ENCODE results near the gene SLC22A7. TPM values are rescaled to one million over a fixed set of nuclear protein-coding genes. Genes with fewer than 3 reads are reported as not detected.

The SLC22A7 gene
- polyA plus RNA-seq, 1 donor from 2014 or later, result 2.3 TPM

Small RNA genes lying within 50 kb of the gene (small RNA-seq; reads per million reads assigned to genes)
- gene RPL12P47, result 0 reads per million in 3 experiments

Other genes starting within 250 kb of the SLC22A7 start
- gene CUL7, start 244.4 kb upstream of the SLC22A7 start, polyA plus RNA-seq, result 25.7 and 32.2 TPM in 2 replicates
- gene MRPL2, start 238.8 kb upstream of the SLC22A7 start, polyA plus RNA-seq, result 17.2 and 22.5 TPM in 2 replicates
- gene KLC4, start 238.6 kb upstream of the SLC22A7 start, polyA plus RNA-seq, result 74.0 and 75.3 TPM in 2 replicates
- gene PTK7, start 221.9 kb upstream of the SLC22A7 start, polyA plus RNA-seq, result 32.5 and 47.4 TPM in 2 replicates
- 24.8 and 28.9 TPM in 2 replicates for gene SRF, start 127.0 kb upstream of the SLC22A7 start, polyA plus RNA-seq
- gene CUL9, start 116.1 kb upstream of the SLC22A7 start, polyA plus RNA-seq, result 65.0 and 79.0 TPM in 2 replicates
- gene DNPH1, start 68.8 kb upstream of the SLC22A7 start, polyA plus RNA-seq, result 48.3 and 65.5 TPM in 2 replicates
- 4.2 and 6.8 TPM in 2 replicates for gene TTBK1, start 54.8 kb upstream of the SLC22A7 start, polyA plus RNA-seq
- gene CRIP3, start 10.6 kb downstream of the SLC22A7 start, polyA plus RNA-seq, result 3.7 and 11.6 TPM in 2 replicates
- 11.7 and 16.1 TPM in 2 replicates for gene ZNF318, start 71.4 kb downstream of the SLC22A7 start, polyA plus RNA-seq
- gene ABCC10, start 129.3 kb downstream of the SLC22A7 start, polyA plus RNA-seq, result 22.4 and 29.6 TPM in 2 replicates
- 17.2 and 19.8 TPM in 2 replicates for gene DLK2, start 157.3 kb downstream of the SLC22A7 start, polyA plus RNA-seq
- gene TJAP1, start 179.3 kb downstream of the SLC22A7 start, polyA plus RNA-seq, result 11.4 and 12.6 TPM in 2 replicates
- 4.7 and 6.9 TPM in 2 replicates for gene LRRC73, start 212.1 kb downstream of the SLC22A7 start, polyA plus RNA-seq
- 236 and 244 TPM in 2 replicates for gene YIPF3, start 218.7 kb downstream of the SLC22A7 start, polyA plus RNA-seq
- 62.0 and 88.7 TPM in 2 replicates for gene POLR1C, start 218.8 kb downstream of the SLC22A7 start, polyA plus RNA-seq

All from neural cell (in vitro differentiated cells).